K562 (cell line): Measurements from ENCODE around the gene FBXO28. TPM values are rescaled to one million over a fixed set of nuclear protein-coding genes. Genes with fewer than 3 reads are reported as not detected.

Experiments used
- ATAC-seq: fragments of 200-7000 bp; cut with Tn5 transposase; 3 replicates; pipeline ENCODE4 v1.9.1; 2020; ENCODE audit warnings: moderate library complexity
- BruUV-seq: library from RNA; stranded (reverse); fragments of 400-500 nt; replicated peaks from 2 replicates; lab custom pipeline; 2021; lab: Mats Ljungman, UMichigan
- CTCF ChIA-PET: fragments of 300-600 bp; formaldehyde crosslinking; extraction: SDS; loops from one replicate; lab custom pipeline; 2021; ENCODE audit warnings: low intra/inter-chr PET ratio; lab: Yijun Ruan, JAX
- POLR2A ChIA-PET: fragments of 300-600, 350-650 bp; sonication (Branson Sonifier 250); formaldehyde crosslinking; extraction: SDS; loops from one replicate; lab custom pipeline; 2021; ENCODE audit warnings: antibody characterized with exemption, inconsistent platforms; lab: Yijun Ruan, JAX
- DNase-seq, 4 experiments: peaks; one replicate each; pipeline versions ENCODE4 v3.0.0 to v3.0.0-alpha.2; 2011 to 2018; ENCODE audit warnings: low spot score in 3 of 4, mixed read lengths in 3 of 4; ENCODE audit errors: extremely low read depth in 1 of 4
- FAIRE-seq: peaks from 2 replicates; lab custom pipeline; 2011; peaks lifted over from hg19 to GRCh38; lab: Jason Lieb, UNC
- H2AFZ ChIP-seq: 2 replicates; pipeline ENCODE4 v1.6.0; 2011; ENCODE audit warnings: low read depth, low read length, control low read depth, inconsistent platforms
- H3K27ac ChIP-seq: fragments of 200-600 bp; 3 replicates; pipeline ENCODE4 v1.8.0; 2011; ENCODE audit warnings: low read depth, mild to moderate bottlenecking, control low read depth, inconsistent platforms, low read length, moderate library complexity, mixed read lengths; ENCODE audit errors: extremely low read depth
- H3K27me3 ChIP-seq, 2 experiments: fragments of 300-600 bp in 1 of 2; 2 replicates in 1 of 2; 3 replicates in 1 of 2; pipeline versions ENCODE4 v1.6.0 to v1.8.0; 2011; ENCODE audit warnings: inconsistent platforms in 2 of 2, low read length in 2 of 2, mild to moderate bottlenecking in 1 of 2, mixed read lengths in 1 of 2, moderate library complexity in 1 of 2; ENCODE audit not compliant: control insufficient read depth in 2 of 2, insufficient read depth in 2 of 2
- H3K36me3 ChIP-seq: fragments of 300-600 bp; 3 replicates; pipeline ENCODE4 v1.8.0; 2011; ENCODE audit warnings: mild to moderate bottlenecking, low read length, inconsistent platforms; ENCODE audit not compliant: control insufficient read depth, insufficient read depth
- H3K4me1 ChIP-seq, 2 experiments: fragments of 200-600 bp in 1 of 2; replicated peaks in 1 of 2; 2 replicates in 1 of 2; 3 replicates in 1 of 2; pipeline versions ENCODE4 v1.5.1 to v1.8.0; 2011; ENCODE audit warnings: inconsistent platforms in 2 of 2, low read length in 2 of 2, mild to moderate bottlenecking in 1 of 2, mixed read lengths in 1 of 2, moderate library complexity in 1 of 2; ENCODE audit not compliant: control insufficient read depth in 2 of 2, insufficient read depth in 2 of 2
- H3K4me2 ChIP-seq: 2 replicates; pipeline ENCODE4 v1.6.1; 2011; ENCODE audit warnings: low read length, control low read depth, inconsistent platforms, mixed read lengths; ENCODE audit not compliant: insufficient read depth
- H3K4me3 ChIP-seq: fragments of 200-600 bp; sonication (generic), shearing (Covaris generic); 2 replicates; pipeline ENCODE4 v1.5.1; 2016; ENCODE audit warnings: control low read depth, inconsistent platforms
- H3K79me2 ChIP-seq: fragments of 200-600 bp; 3 replicates; pipeline ENCODE4 v1.8.0; 2011; ENCODE audit warnings: low read length, inconsistent platforms; ENCODE audit not compliant: control insufficient read depth, insufficient read depth
- H3K9ac ChIP-seq, 2 experiments: 2 replicates each; pipeline versions ENCODE4 v1.6.0 to v1.6.1; 2011; ENCODE audit warnings: low read depth in 2 of 2, low read length in 2 of 2, control low read depth in 1 of 2, inconsistent platforms in 1 of 2, mild to moderate bottlenecking in 1 of 2, mixed read lengths in 1 of 2; ENCODE audit not compliant: insufficient read depth in 1 of 2
- H3K9me1 ChIP-seq: one replicate; pipeline ENCODE4 v1.6.0; 2011; ENCODE audit warnings: inconsistent platforms, mild to moderate bottlenecking, low read length, moderate library complexity; ENCODE audit not compliant: control insufficient read depth, insufficient read depth
- H3K9me3 ChIP-seq: replicated peaks from 2 replicates; pipeline ENCODE4 v1.5.1; 2011; ENCODE audit warnings: low read depth, low read length, inconsistent platforms; ENCODE audit not compliant: control insufficient read depth, insufficient read depth
- H4K20me1 ChIP-seq: replicated peaks from 2 replicates; pipeline ENCODE4 v1.6.1; 2011; ENCODE audit warnings: low read length, inconsistent platforms, mixed read lengths; ENCODE audit not compliant: control insufficient read depth, insufficient read depth
- ATF3 ChIP-seq, 2 experiments: fragments of 450-650 bp in 1 of 2; sonication (generic) in 1 of 2; formaldehyde crosslinking in 1 of 2; IDR thresholded peaks in 1 of 2; conservative IDR thresholded peaks in 1 of 2; 2 replicates each; pipeline versions ENCODE4 v1.6.1 to v1.8.1; 2016 to 2023; ENCODE audit warnings: mild to moderate bottlenecking in 2 of 2, moderate library complexity in 2 of 2, inconsistent platforms in 1 of 2, missing genetic modification reagents in 1 of 2
- C11orf30 ChIP-seq: fragments of 450-650 bp; IDR thresholded peaks from 2 replicates; pipeline ENCODE4 v1.6.1; 2016; ENCODE audit warnings: low read depth, mild to moderate bottlenecking
- DACH1 ChIP-seq: fragments of 450-650 bp; IDR thresholded peaks from 2 replicates; pipeline ENCODE4 v1.6.1; 2018; ENCODE audit not compliant: partially characterized antibody
- FOXP1 ChIP-seq: sonication (generic); formaldehyde crosslinking; IDR thresholded peaks from 2 replicates; pipeline ENCODE4 v1.8.0; 2022; ENCODE audit warnings: mild to moderate bottlenecking, missing genetic modification reagents
- HBP1 ChIP-seq: fragments of 450-650 bp; formaldehyde crosslinking; IDR thresholded peaks from 2 replicates; pipeline ENCODE4 v1.4.0; 2022; ENCODE audit warnings: missing genetic modification characterization
- JUND ChIP-seq, 2 experiments: IDR thresholded peaks; 2 replicates in 1 of 2; 3 replicates in 1 of 2; pipeline ENCODE4 v1.6.1; 2011; ENCODE audit warnings: borderline replicate concordance in 2 of 2, low read depth in 2 of 2, low read length in 2 of 2, improper control_type of control experiment in 1 of 2, missing biosample characterization in 1 of 2, missing genetic modification characterization in 1 of 2, missing genetic modification reagents in 1 of 2
- LEF1 ChIP-seq: fragments of 450-650 bp; IDR thresholded peaks from 2 replicates; pipeline ENCODE4 v1.6.1; 2016; ENCODE audit warnings: mild to moderate bottlenecking
- NBN ChIP-seq: fragments of 450-650 bp; IDR thresholded peaks from 2 replicates; pipeline ENCODE4 v1.6.1; 2016; ENCODE audit warnings: low read depth, mild to moderate bottlenecking
- PHTF2 ChIP-seq: fragments of 250-450 bp; sonication (Bioruptor Pico); IDR thresholded peaks from 2 replicates; pipeline ENCODE4 v1.5.0; 2021; ENCODE audit warnings: mild to moderate bottlenecking
- PYGO2 ChIP-seq: fragments of 450-650 bp; IDR thresholded peaks from 2 replicates; pipeline ENCODE4 v1.6.1; 2016; ENCODE audit warnings: mild to moderate bottlenecking, missing genetic modification characterization, moderate library complexity, missing compliant biosample characterization
- SMAD1 ChIP-seq: fragments of 150-350 bp; IDR thresholded peaks from 2 replicates; pipeline ENCODE4 v1.6.1; 2014; ENCODE audit warnings: low read length, low read depth; ENCODE audit not compliant: partially characterized antibody
- SMAD4 ChIP-seq: fragments of 250-450 bp; sonication (Bioruptor Pico); conservative IDR thresholded peaks from 2 replicates; pipeline ENCODE4 v1.8.0; 2021; ENCODE audit warnings: inconsistent platforms, mild to moderate bottlenecking, moderate library complexity
- WGBS: fragments of 100-300 bp; shearing (Covaris generic); methylation state at CpG from one replicate; pipeline ENCODE4 v1.1.6; 2016; ENCODE audit warnings: low coverage, mixed read lengths; ENCODE audit not compliant: insufficient coverage; ENCODE audit errors: missing lambda C conversion rate; 5-methylcytosine and 5-hydroxymethylcytosine counted together
- in situ Hi-C: fragments of 300-500 bp; cut with MboI; formaldehyde crosslinking; loops from 4 replicates; pipeline ENCODE4 v1.15.0; 2018; ENCODE audit warnings: inconsistent platforms, mixed read lengths
- intact Hi-C: fragments of 100-400 bp; cut with micrococcal nuclease; formaldehyde crosslinking; loops from 2 replicates; pipeline ENCODE4 v1.14.2; 2022
- polyA plus RNA-seq, 8 experiments: library from polyadenylated mRNA; depleted of rRNA in 4 of 8; stranded (reverse) in 5 of 8; unstranded in 3 of 8; fragments of >200 nt; fragmentation: Nextera tagmentation in 2 of 8; fragmentation: Illumina TruSeq in 1 of 8; extraction: Ambion mirVana in 2 of 8; extraction: Trizol in 1 of 8; gene quantifications; 2 replicates each; pipeline versions ENCODE4 v1.2.1 to v1.2.3, GENCODE V29; 2011 to 2014; ENCODE audit warnings: inconsistent platforms in 1 of 8, missing spikeins in 1 of 8
- total RNA-seq, 7 experiments: library from RNA; depleted of rRNA in 6 of 7; stranded (reverse); fragments of >200 nt in 6 of 7; fragmentation: Illumina TruSeq in 2 of 7; extraction: Trizol in 2 of 7; gene quantifications; 2 replicates each; pipeline versions ENCODE4 v1.2.1 to v1.2.3, GENCODE V29; 2011 to 2021; ENCODE audit warnings: low replicate concordance in 1 of 7
- TF ChIP-seq, protein P1 (sequence below): fragments of 450-650 bp; IDR thresholded peaks from 2 replicates; pipeline ENCODE4 v1.6.1; 2018; ENCODE audit warnings: mild to moderate bottlenecking, low read depth; ENCODE audit not compliant: partially characterized antibody
- TF ChIP-seq, protein P2 (sequence below): fragments of 450-650 bp; IDR thresholded peaks from 2 replicates; pipeline ENCODE4 v1.6.1; 2016; ENCODE audit warnings: mild to moderate bottlenecking

Gene FBXO28
- total and polyA plus RNA-seq, 9 of the 15 experiments (the other 6 are each of a cell fraction or from before 2014, with no cell fraction given): 4.1 to 34.8 (median 25.3) TPM

- no TSS peak for BruUV-seq
- intact Hi-C loops: no loop called here
- ATAC-seq: peak; percentile 27
- in situ Hi-C loops: no loop called here
- no peaks in the 10 kb centered on the region for H4K20me1 ChIP-seq
- H2AFZ ChIP-seq: no peak overlapping the region
- H3K79me2 ChIP-seq: no peaks in the 10 kb centered on the region
- ChIA-PET CTCF (no interaction called here), POLR2A (interaction anchor here (0.9 to 2.1 kb wide), 2 partner anchors 8 to 11 kb away, joined by 3 to 9 read pairs; no protein-coding TSS in a partner anchor)
- no peak overlapping the region for H3K27ac ChIP-seq
- H3K36me3 ChIP-seq: no peaks in the 10 kb centered on the region
- H3K4me2 ChIP-seq: no peak overlapping the region
- no peaks in the 10 kb centered on the region; a peak in 2 of 5 replicates for H3K4me1 ChIP-seq
- DNase-seq: peak in 2 of 4 experiments; percentile 31 to 32
- H3K9ac ChIP-seq: no peak overlapping the region
- H3K9me3 ChIP-seq: peaks cover 3% of the 10 kb centered on the region; the same call in 1 of the 2 replicates
- H3K4me3 ChIP-seq: no peak overlapping the region
- WGBS: 70% methylated on average over 7 of the region's 9 CpGs
- H3K27me3 ChIP-seq: no peaks in the 10 kb centered on the region
- H3K9me1 ChIP-seq: no peaks in the 10 kb centered on the region
- no peak for FAIRE-seq
- TF ChIP-seq FOXP1 (no peak), DACH1 (no peak), ATF3 (IDR thresholded peaks at IDR 0.05) (peak; percentile 95), ATF3 (CRISPR knock-in tag; conservative IDR thresholded peaks at IDR 0.05) (peak; percentile 81), NBN (peak; percentile 32; the same call in 1 of the 2 replicates), LEF1 (0 out of 2 replicates have a peak, but pooled peaks have one; percentile 24), C11orf30 (peak; percentile 22; the same call in 1 of the 2 replicates), PYGO2 (tag) (no peak), JUND (IDR thresholded peaks at IDR 0.05; ENCODE audit: borderline replicate concordance, low read depth, low read length) (peak; percentile 94), JUND (tag; IDR thresholded peaks at IDR 0.05; ENCODE audit: borderline replicate concordance, low read depth, low read length) (peak; percentile 92), SMAD1 (no peak), SMAD4 (CRISPR knock-in tag) (no peak), HBP1 (CRISPR knock-in tag) (no peak), PHTF2 (no peak)
- TF ChIP-seq, protein P1, sequence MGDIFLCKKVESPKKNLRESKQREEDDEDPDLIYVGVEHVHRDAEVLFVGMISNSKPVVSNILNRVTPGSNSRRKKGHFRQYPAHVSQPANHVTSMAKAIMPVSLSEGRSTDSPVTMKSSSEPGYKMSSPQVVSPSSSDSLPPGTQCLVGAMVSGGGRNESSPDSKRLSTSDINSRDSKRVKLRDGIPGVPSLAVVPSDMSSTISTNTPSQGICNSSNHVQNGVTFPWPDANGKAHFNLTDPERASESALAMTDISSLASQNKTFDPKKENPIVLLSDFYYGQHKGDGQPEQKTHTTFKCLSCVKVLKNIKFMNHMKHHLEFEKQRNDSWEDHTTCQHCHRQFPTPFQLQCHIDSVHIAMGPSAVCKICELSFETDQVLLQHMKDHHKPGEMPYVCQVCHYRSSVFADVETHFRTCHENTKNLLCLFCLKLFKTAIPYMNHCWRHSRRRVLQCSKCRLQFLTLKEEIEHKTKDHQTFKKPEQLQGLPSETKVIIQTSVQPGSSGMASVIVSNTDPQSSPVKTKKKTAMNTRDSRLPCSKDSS: peak; percentile 89
- TF ChIP-seq, protein P2, sequence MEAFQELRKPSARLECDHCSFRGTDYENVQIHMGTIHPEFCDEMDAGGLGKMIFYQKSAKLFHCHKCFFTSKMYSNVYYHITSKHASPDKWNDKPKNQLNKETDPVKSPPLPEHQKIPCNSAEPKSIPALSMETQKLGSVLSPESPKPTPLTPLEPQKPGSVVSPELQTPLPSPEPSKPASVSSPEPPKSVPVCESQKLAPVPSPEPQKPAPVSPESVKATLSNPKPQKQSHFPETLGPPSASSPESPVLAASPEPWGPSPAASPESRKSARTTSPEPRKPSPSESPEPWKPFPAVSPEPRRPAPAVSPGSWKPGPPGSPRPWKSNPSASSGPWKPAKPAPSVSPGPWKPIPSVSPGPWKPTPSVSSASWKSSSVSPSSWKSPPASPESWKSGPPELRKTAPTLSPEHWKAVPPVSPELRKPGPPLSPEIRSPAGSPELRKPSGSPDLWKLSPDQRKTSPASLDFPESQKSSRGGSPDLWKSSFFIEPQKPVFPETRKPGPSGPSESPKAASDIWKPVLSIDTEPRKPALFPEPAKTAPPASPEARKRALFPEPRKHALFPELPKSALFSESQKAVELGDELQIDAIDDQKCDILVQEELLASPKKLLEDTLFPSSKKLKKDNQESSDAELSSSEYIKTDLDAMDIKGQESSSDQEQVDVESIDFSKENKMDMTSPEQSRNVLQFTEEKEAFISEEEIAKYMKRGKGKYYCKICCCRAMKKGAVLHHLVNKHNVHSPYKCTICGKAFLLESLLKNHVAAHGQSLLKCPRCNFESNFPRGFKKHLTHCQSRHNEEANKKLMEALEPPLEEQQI: 0 out of 2 replicates have a peak, but pooled peaks have one; percentile 69
These were observed 57.0 kb downstream of the FBXO28 start for GRCh38 chr1:224170748-224171478.
